Measurements from ENCODE around the gene PFDN4.

DNA sequence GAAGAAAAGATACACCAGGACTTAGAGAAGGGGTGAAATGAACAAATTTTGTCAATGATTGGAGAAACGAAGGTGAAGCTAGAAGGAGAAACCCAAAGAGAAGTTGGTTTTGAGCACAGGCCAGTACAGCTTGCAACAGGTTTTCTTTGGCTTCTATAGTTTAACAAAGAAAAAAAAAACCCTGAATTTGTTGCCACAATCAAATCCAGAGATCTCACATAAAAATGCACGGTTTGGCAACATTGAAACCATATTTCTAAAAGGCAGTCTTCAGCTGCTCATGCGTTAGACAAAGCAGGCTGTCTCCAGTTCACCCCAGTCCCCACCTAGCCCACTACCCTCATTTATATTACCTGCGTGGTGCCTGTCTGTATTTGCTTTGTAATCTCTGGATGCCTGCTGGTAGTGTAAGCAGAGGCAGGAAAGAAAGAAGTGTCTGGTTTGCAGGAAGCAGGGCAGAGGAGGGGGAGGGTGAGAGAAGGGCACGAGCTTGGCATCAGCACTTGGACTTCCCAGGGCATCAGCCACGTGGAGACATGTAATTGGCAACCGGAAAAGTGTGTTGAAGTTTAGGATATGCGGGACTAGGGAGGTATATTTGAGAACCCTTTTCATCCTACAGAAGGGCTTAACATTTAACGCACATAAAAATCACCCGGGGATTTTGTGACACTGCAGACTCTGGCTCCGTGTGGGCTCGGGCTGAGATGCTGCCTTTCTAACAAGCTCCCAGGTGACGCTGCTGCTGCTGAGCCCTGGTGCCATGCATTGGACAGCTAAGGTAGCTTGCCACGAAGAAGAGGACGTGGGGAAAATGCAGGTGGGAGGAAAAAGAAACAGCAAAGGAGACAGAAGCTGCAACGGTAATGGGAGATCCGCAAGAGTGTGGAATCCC lies 14.4 kb downstream of the PFDN4 start:
- TF ChIP-seq CTCF (IDR thresholded peaks at IDR 0.05) (no peak), POLR2A (IDR thresholded peaks at IDR 0.05; ENCODE audit: low read length) (no peak), SREBF2 (IDR thresholded peaks at IDR 0.05) (no peak), CEBPB (IDR thresholded peaks at IDR 0.05) (no peak), ZNF302 (CRISPR knock-in tag; IDR thresholded peaks at IDR 0.05) (no peak), RFX5 (IDR thresholded peaks at IDR 0.05) (no peak), KDM1A (IDR thresholded peaks at IDR 0.05; ENCODE audit: low read depth) (no peak), RAD21 (conservative IDR thresholded peaks at IDR 0.05 in 1 of 2, IDR thresholded peaks at IDR 0.05 in 1 of 2) (no peak), EP300 (IDR thresholded peaks at IDR 0.05) (no peak), CBX2 (IDR thresholded peaks at IDR 0.05; ENCODE audit: borderline replicate concordance, low read depth) (no peak)
- TF ChIP-seq, protein P1, sequence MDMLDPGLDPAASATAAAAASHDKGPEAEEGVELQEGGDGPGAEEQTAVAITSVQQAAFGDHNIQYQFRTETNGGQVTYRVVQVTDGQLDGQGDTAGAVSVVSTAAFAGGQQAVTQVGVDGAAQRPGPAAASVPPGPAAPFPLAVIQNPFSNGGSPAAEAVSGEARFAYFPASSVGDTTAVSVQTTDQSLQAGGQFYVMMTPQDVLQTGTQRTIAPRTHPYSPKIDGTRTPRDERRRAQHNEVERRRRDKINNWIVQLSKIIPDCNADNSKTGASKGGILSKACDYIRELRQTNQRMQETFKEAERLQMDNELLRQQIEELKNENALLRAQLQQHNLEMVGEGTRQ (IDR thresholded peaks at IDR 0.05) = no peak
- TF ChIP-seq, protein P2, sequence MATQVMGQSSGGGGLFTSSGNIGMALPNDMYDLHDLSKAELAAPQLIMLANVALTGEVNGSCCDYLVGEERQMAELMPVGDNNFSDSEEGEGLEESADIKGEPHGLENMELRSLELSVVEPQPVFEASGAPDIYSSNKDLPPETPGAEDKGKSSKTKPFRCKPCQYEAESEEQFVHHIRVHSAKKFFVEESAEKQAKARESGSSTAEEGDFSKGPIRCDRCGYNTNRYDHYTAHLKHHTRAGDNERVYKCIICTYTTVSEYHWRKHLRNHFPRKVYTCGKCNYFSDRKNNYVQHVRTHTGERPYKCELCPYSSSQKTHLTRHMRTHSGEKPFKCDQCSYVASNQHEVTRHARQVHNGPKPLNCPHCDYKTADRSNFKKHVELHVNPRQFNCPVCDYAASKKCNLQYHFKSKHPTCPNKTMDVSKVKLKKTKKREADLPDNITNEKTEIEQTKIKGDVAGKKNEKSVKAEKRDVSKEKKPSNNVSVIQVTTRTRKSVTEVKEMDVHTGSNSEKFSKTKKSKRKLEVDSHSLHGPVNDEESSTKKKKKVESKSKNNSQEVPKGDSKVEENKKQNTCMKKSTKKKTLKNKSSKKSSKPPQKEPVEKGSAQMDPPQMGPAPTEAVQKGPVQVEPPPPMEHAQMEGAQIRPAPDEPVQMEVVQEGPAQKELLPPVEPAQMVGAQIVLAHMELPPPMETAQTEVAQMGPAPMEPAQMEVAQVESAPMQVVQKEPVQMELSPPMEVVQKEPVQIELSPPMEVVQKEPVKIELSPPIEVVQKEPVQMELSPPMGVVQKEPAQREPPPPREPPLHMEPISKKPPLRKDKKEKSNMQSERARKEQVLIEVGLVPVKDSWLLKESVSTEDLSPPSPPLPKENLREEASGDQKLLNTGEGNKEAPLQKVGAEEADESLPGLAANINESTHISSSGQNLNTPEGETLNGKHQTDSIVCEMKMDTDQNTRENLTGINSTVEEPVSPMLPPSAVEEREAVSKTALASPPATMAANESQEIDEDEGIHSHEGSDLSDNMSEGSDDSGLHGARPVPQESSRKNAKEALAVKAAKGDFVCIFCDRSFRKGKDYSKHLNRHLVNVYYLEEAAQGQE (IDR thresholded peaks at IDR 0.05) = no peak

Measured in A549 (cell line).